ENCODE measurements around the gene EPB41. TPM values are rescaled to one million over a fixed set of nuclear protein-coding genes. Genes with fewer than 3 reads are reported as not detected.
A peak's percentile ranks its signal among the peaks of the same experiment; 100 is the strongest.

EPB41 gene
- total and polyA plus RNA-seq, 2 of the 4 experiments (the other 2 are of a cell fraction) = 4.6 to 10.0 TPM

DNA sequence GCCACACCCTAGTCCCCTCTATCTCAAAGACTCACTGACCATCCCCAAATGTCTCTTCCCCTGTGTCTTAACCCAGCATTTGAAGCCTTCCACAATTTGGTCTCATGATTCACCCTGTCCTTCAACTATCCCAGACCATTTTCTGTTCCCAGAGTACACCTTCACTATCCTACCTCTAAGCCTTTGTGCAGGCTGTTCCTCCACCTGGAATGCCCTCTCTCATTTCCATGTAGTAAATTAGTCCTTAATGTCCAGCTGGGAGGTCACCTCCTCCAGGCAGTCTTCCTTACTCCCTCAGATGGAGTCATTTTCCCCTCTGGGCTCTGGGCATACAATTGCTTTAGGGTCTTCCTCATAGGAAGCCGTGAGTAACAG, 31.1 kb upstream of the EPB41 start:
- Histone ChIP-seq H3K36me3 (ENCODE audit: control insufficient read depth, insufficient read depth, low read length) (no peaks in the 10 kb centered on the region), H4K91ac (ENCODE audit: insufficient read depth, low read depth, low read length) (no peak overlapping the region), H3K27ac (ENCODE audit: insufficient read depth, low read length) (no peak overlapping the region), H3K14ac (replicated peaks; ENCODE audit: low read depth, low read length) (no peak overlapping the region), H3K4me3 (ENCODE audit: insufficient read depth, low read depth, low read length) (no peak overlapping the region), H2BK5ac (ENCODE audit: low read depth, low read length, poor library complexity, severe bottlenecking) (no peak overlapping the region), H3K56ac (ENCODE audit: extremely low read depth, insufficient read depth, low read length) (no peak overlapping the region), H3K9ac (ENCODE audit: low read depth, low read length) (no peak overlapping the region), H3K9me3 (ENCODE audit: control insufficient read depth, insufficient read depth, low read length) (no peaks in the 10 kb centered on the region), H3K9me1 (ENCODE audit: insufficient read depth, low read length) (peaks cover 10% of the 10 kb centered on the region; the same call in 1 of the 2 replicates), H3K4me2 (ENCODE audit: low read depth, low read length) (no peak overlapping the region), H3K18ac (ENCODE audit: low read depth, low read length) (no peak overlapping the region), H3K4me1 (ENCODE audit: control insufficient read depth, insufficient read depth, low read length) (peaks cover 11% of the 10 kb centered on the region), H3K79me1 (ENCODE audit: low read depth in 1 of 2, low read length in 2 of 2) (no peaks in the 10 kb centered on the region), H4K8ac (ENCODE audit: low read depth in 2 of 2, low read length in 2 of 2) (no peak overlapping the region), H2BK15ac (ENCODE audit: low read depth, low read length) (peak overlapping the region; percentile 41; the same call in 2 of the 3 replicates), H3K23ac (ENCODE audit: low read depth, low read length) (0 out of 2 replicates have a peak overlapping the region, but pooled peaks have one; percentile 31), H2AK9ac (replicated peaks; ENCODE audit: low read depth, low read length, poor library complexity) (no peak overlapping the region), H2AK5ac (ENCODE audit: low read depth, low read length) (peak overlapping the region; percentile 71), H2BK20ac (ENCODE audit: low read depth, low read length) (no peak overlapping the region), H2AFZ (replicated peaks; ENCODE audit: low read length, poor library complexity) (peak overlapping the region; percentile 73), H2BK120ac (ENCODE audit: low read depth, low read length) (peak overlapping the region; percentile 22; the same call in 1 of the 2 replicates), H3K27me3 (ENCODE audit: control insufficient read depth, insufficient read depth, low read length) (peaks cover 7% of the 10 kb centered on the region), H3K4ac (ENCODE audit: low read depth, low read length) (no peak overlapping the region), H4K5ac (ENCODE audit: low read depth, low read length) (no peak overlapping the region), H4K20me1 (ENCODE audit: insufficient read depth, low read length) (no peaks in the 10 kb centered on the region)
- dilution Hi-C loops (cut with HindIII; ENCODE audit: low sequenced_read_pairs, unreplicated experiment) = no loop called here
- POLR2A ChIA-PET (ENCODE audit: unreplicated experiment) = no interaction called here
- no CpG with 5 or more reads among the region's 1 CpG for WGBS, 2 experiments (ENCODE audit: extremely low coverage in 2 of 2, insufficient read length in 1 of 2)
- DNase-seq = no peak
- ATAC-seq (ENCODE audit: low read depth) = no peak
- intact Hi-C loops (cut with micrococcal nuclease) = loop anchor here (5.0 kb wide), 2 partner anchors 239 to 299 kb away; partner anchors contain the start of genes SRSF4 and TMEM200B
- no TSS peak for BruUV-seq (replicated peaks)
- TF ChIP-seq SMC3 (IDR thresholded peaks at IDR 0.05; ENCODE audit: low read depth, low read length) (no peak), MXI1 (IDR thresholded peaks at IDR 0.05; ENCODE audit: borderline replicate concordance, low read depth, low read length) (no peak), RFX5 (IDR thresholded peaks at IDR 0.05; ENCODE audit: low read depth, low read length) (no peak)
- CTCF ChIA-PET = interaction anchor here (2.5 to 4.7 kb wide), 2 partner anchors 149 to 314 kb away, joined by 19 to 133 read pairs; no protein-coding TSS in a partner anchor
- in situ Hi-C loops (cut with MboI; ENCODE audit: low sequenced_read_pairs) = loop anchor here (5.0 kb wide), 2 partner anchors 149 to 314 kb away; no protein-coding TSS in a partner anchor

Measured in IMR-90 (cell line).